HG03108 (cell line): Measurements from ENCODE around the gene PAX2.
A peak's percentile ranks its signal among the peaks of the same experiment; 100 is the strongest.

Experiments used
- ATAC-seq: cut with Tn5 transposase; IDR thresholded peaks from one replicate; pipeline ENCODE4 v1.9.1; 2021; ENCODE audit warnings: moderate library complexity; ENCODE audit not compliant: unreplicated experiment

PAX2 gene

GRCh38 chr10:100723770-100724530, 21.4 kb upstream of the PAX2 start:
- ATAC-seq = no peak

- ATAC-seq = no peak
Measured at GRCh38 chr10:100724531-100725027, 20.8 kb upstream of the PAX2 start.

GRCh38 chr10:100725071-100725471, 20.3 kb upstream of the PAX2 start:
- no peak for ATAC-seq

GRCh38 chr10:100725869-100726426, 19.4 kb upstream of the PAX2 start:
- no peak for ATAC-seq

- no peak for ATAC-seq
Measured at GRCh38 chr10:100727808-100728207, 17.6 kb upstream of the PAX2 start.

- no peak for ATAC-seq
Measured at GRCh38 chr10:100728928-100729861, 16.2 kb upstream of the PAX2 start.

- ATAC-seq = no peak
Measured at GRCh38 chr10:100729862-100730724, 15.3 kb upstream of the PAX2 start.

- peak; percentile 59 for ATAC-seq
Measured at GRCh38 chr10:100730725-100731406, 14.5 kb upstream of the PAX2 start.

- no peak for ATAC-seq
Measured at GRCh38 chr10:100731407-100732240, 13.8 kb upstream of the PAX2 start.

GRCh38 chr10:100732241-100732596, 13.2 kb upstream of the PAX2 start:
- ATAC-seq = no peak

GRCh38 chr10:100733329-100733728, 12.1 kb upstream of the PAX2 start:
- no peak for ATAC-seq

- ATAC-seq = no peak
Measured at GRCh38 chr10:100734295-100735086, 10.9 kb upstream of the PAX2 start.

- ATAC-seq = no peak
Measured at GRCh38 chr10:100735087-100735336, 10.4 kb upstream of the PAX2 start.

GRCh38 chr10:100735337-100736143, 9.8 kb upstream of the PAX2 start:
- no peak for ATAC-seq

- no peak for ATAC-seq
Measured at GRCh38 chr10:100736144-100736808, 9.1 kb upstream of the PAX2 start.

GRCh38 chr10:100736809-100737354, 8.5 kb upstream of the PAX2 start:
- no peak for ATAC-seq
